Left lobe of liver (tissue), 2 donors: ENCODE results near the gene TCFL5. TPM values are rescaled to one million over a fixed set of nuclear protein-coding genes. Genes with fewer than 3 reads are reported as not detected.
"Not testable (repeated sequence)": the region's sequence is repeated elsewhere in the genome, so short reads cannot be mapped to it uniquely, and the experiment has no call there.

Experiments
- ATAC-seq: fragments of 200-7000 bp; cut with Tn5 transposase; one replicate; pipeline ENCODE4 v1.9.1; 2020; ENCODE audit warnings: mild to moderate bottlenecking, moderate library complexity
- DNase-seq: peaks from one replicate; pipeline ENCODE4 v3.0.0-alpha.2; 2020; ENCODE audit warnings: low spot score
- total RNA-seq: library from RNA; stranded (reverse); gene quantifications from one replicate; pipeline ENCODE4 v1.2.1, GENCODE V29; 2021
- donor health status: DM: no; HTN: no; CAD: no; lungs with moderate emphysema.
- donor health status: DM: no; HTN: yes; CAD: no.

The TCFL5 gene
- total RNA-seq, 1 donor from 2014 or later, result 6.2 TPM

DNA sequence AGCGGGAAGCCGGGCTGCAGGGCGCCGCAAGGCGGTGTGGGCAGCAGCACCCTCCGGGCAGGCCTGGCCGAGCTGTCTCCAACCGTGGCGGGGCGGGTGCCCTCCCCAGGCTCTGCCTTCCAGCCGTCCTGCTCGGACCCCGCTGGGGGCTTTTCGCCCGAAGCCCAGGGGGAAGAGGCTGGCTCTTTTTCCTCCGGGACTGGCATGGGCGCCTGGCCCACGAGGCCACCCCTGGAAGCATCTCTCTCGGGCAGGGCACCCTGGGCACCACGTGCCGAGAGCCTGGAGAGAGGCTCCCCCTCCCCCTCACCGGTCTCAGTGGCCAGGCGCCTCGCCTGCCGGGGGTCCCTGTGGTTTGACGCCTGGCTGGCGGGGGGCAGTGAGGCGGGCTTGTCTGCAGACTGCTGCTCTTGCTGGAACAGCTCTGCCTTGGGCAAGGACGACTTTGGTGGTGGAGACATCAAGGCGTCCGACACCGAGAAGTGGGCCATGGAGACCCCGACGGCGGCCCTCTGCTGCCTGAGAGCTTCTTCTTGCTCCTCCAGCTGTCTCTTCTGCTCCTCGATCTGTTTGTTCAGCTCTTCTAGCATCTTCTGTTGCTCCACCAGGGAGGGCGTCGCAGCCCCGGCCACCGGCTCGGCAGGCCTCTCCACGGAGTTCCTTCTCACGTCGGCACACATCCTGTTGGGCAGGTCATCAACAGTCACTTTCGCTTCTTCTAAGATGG, 19.5 kb upstream of the TCFL5 start:
- DNase-seq, result no peak
- ATAC-seq, result no peak

DNA sequence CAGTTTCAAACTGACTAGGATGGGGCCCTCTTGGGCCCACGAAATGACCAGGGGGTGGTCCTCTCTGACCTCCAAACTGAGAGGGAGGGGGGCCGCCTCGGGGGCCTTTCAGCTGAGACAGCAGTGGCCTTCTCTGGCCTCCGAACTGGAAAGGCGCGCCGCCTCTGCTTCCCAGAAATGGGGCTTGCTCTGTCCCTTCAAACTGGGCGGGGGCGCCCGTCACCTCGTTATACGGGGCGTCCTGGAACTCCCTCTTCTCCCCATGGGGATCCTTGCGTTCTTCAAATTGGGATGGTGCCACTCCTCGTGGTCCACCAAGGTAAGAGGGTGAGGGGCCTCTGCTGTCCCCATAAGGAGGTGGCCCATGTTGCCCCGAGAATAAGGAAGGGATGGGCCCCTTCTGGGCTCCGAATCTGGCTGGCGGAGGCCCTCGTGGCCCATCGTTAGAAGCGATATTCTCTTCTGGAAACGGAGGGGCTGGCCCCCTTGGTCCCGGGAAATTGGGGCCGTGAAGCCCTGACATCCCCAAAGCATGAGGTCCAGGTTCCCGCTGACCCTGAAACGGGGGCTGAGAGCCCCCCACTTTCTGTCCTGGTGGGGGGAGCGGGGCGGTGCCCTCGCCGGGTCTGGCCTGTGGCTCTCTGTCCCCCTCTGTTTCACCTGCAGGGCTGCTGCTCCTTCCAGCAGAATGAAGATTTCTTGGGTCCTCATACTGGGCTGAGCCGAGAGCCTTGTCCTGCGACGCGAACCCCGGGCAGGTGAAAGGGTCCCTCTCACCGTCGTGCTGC, 18.7 kb upstream of the TCFL5 start:
- ATAC-seq, result no peak
- DNase-seq, result no peak

DNA sequence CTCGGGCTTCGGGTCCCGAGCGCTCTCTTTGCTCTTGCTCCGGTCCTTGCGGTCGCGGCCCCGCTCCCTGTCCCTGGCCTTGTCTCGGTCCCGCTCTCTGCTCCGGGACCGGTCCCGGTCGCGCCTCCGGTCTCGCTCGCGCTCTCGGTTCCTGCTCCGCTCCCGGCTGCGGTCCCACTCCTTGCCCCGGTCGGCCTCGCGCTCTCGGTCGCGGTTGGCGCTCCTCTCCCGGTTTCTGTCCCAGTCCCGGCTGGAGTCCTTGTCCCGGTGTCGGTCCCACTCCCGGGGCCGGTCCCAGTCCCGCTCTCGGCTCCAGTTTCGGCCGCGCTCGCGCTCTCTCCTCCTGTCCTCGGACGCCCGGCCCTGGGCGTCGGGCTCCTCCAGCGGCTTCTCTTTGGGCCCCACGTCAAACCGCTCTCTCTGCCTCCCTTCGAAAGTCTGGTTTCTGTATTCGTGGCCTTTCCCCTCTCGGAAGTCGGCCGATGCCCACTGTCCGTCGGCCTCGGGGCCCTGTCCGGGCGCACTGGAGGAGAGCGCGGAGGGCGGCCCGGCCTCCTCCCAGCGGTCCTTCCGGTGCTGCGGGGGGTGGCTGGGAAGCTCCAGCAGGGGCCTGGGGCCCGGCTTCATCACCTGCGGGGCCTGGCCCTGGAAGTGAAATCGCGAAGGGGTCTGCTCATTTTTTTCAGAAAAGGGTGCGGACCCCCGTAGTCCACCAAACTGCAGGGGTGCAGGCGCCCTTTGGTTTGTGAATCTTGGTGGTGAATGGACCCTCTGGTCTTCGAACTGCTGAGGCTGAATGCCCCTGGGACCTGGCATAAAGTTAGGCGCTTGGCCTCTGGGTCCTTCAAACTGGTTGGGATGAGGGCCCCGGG, 17.9 kb upstream of the TCFL5 start:
- ATAC-seq, result no peak
- no peak for DNase-seq

GRCh38 chr20:62878244-62879038, 16.8 kb upstream of the TCFL5 start:
- no peak for DNase-seq
- ATAC-seq, result no peak

GRCh38 chr20:62876902-62877816, 15.5 kb upstream of the TCFL5 start:
- ATAC-seq (peak; percentile 24), DNase-seq (no peak)

- ATAC-seq (no peak), DNase-seq (no peak)
These were observed 14.9 kb upstream of the TCFL5 start for GRCh38 chr20:62876501-62876901.

DNA sequence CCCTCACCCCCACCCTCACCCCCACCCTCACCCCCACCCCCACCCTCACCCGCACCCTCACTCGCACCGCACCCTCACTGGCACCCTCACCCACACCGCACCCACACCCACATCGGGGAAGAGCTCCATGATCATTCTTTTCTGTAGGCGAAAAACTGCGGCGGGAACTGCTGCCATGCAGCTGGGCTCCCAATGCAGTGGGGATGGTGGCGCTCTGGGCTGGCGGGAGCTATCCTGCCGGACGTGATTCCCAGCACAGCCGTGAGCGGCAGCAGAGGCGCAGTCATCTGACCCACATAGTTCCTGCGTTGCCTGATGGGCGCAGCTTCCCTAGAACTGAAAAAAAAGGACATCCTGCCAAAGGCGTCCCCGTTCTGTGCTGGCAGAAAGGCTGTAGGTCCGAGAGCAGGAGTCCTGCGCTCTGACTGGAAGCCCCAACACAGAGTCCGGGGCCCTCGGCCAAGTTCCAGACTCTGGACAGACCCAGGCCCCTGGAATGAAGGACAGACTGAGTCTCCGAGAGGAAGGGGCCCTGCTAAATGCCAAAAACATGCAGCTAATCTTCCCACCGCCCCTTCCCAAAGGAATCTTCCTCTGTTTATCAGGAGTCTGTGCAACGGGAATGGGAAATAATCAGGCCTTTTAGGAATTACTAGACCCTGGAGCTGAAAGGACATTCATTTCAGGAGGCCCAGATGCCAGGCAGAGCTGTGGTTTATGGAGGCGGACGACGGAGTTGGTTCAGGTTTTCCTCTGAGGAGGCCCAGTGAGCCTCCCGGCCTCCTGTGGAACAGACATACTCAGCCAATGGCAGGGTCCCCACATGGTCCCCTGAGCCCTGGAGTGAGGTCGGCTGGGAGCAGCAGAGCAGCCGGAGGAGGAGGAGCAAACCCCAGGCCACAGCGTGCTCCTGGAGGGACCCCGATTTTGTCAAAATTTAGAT, 14.1 kb upstream of the TCFL5 start:
- ATAC-seq (peak; percentile 89), DNase-seq (peak; percentile 75)

- ATAC-seq (no peak), DNase-seq (no peak)
These were observed 13.3 kb upstream of the TCFL5 start for GRCh38 chr20:62874964-62875344.

DNA sequence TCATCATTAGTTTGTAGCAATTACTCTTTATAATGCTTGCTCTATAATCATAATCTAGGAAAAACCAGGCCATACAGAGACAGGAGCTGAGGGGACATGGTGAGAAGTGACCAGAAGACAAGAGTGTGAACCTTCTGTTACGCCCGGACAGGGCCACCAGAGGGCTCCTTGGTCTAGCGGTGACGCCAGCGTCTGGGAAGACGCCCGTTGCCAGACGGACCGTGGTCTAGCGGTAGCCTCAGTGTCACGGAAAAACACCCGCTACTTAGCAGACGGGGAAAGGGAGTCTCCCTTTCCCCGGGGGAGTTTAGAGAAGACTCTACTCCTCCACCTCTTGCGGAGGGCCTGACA, 12.0 kb upstream of the TCFL5 start:
- not testable (repeated sequence) for ATAC-seq, DNase-seq

- DNase-seq (no peak), ATAC-seq (no peak)
These were observed 11.7 kb upstream of the TCFL5 start for GRCh38 chr20:62873280-62873679.

DNA sequence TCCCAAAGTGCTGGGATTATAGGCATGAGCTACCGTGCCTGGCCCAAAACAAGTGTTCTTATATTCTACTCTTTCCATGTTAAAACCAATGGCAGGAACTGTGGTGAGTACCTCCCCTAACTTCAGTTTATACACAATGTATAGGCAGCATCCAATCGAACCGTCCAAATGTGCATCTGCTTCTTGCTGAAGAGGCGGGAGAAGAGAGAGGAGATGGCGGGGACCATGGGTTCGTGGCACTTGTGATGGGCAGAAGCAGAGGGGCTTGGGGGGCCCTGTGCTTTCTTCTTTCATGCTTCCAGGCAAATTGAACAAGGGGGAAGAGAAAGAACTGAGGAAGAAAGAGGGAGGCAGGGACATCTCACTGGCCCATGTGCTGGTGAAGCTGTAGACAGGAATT, 11.2 kb upstream of the TCFL5 start:
- no peak for ATAC-seq
- DNase-seq, result no peak

- ATAC-seq (peak; percentile 82), DNase-seq (no peak)
These were observed 10.7 kb upstream of the TCFL5 start for GRCh38 chr20:62872184-62872847.

- no peak for ATAC-seq
These were observed 2.6 kb upstream of the TCFL5 start for GRCh38 chr20:62864207-62864606.

GRCh38 chr20:62860924-62861691, 514 bp downstream of the TCFL5 start:
- ATAC-seq (no peak), DNase-seq (no peak)

More at GRCh38 chr20:62864207-62864606, 2.6 kb upstream of the TCFL5 start:
- no peak for DNase-seq

DNA sequence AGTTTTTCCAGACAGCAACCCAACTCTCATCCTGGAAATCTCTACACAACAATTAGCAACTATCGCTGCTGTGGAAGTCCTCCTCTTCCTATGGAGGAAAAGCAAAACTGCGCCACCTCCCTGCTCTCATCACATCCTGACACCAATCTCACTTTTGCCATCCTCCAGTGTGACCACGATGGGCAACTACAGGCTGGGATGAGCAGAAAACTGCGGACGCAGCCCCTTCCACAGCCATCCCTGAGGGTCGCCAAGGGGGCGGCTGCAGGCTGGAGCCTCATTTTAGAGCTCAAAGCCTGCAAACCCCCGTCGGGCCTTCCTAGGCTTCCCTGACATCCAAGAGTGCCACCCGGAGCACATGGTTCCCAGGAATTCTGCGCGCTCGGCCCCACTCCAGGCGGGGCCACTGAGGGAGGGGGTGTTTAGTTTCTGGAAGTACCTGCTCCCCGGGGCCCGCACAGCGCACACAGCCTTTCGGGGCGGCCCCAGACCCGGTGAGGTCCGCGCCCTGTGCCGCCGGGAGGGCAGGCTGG, 1.2 kb downstream of the TCFL5 start:
- DNase-seq (no peak), ATAC-seq (no peak)

DNA sequence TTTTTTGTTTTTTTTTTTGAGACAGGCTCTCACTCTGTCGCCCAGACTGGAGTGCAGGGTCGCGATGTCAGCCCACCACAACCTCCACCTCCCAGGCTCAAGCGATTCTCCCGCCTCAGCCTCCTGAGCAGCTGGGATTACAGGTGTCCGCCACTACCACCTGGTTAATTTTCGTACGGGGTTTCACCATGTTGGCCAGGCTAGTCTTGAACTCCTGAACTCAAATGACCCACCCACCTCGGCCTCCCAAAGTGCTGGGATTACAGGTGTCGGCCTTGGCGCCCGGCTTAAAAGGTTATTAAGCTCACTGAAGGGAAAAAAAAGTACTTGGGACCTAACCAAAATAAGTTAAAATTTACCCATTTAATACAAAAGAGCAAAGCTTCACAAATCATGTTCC, 1.9 kb downstream of the TCFL5 start:
- ATAC-seq, result no peak
- no peak for DNase-seq
